ENCODE results near the gene RHEB.

Gene RHEB

GRCh38 chr7:151454305-151454704, 65.4 kb downstream of the RHEB start:
- H4K20me1 ChIP-seq (ENCODE audit: insufficient read depth, low read length): no peaks in the 10 kb centered on the region
- no peak for DNase-seq
- no peaks in the 10 kb centered on the region for H3K27me3 ChIP-seq (ENCODE audit: insufficient read depth, low read length, poor library complexity)
- TF ChIP-seq CTCF (IDR thresholded peaks at IDR 0.05; ENCODE audit: borderline replicate concordance, extremely low read depth, low read length, poor library complexity, severe bottlenecking): no peak
- no peak for TF ChIP-seq EZH2 (IDR thresholded peaks at IDR 0.05; ENCODE audit: borderline replicate concordance, low read depth, low read length, severe bottlenecking)
- H3K27ac ChIP-seq (ENCODE audit: low read length): no peak overlapping the region
- H2AFZ ChIP-seq (ENCODE audit: low read depth, low read length): no peak overlapping the region
- H3K4me3 ChIP-seq (ENCODE audit: low read depth in 1 of 2, low read length in 2 of 2): no peak overlapping the region
- no peaks in the 10 kb centered on the region for H3K36me3 ChIP-seq (ENCODE audit: insufficient read depth, low read length)
- no peaks in the 10 kb centered on the region for H3K9me3 ChIP-seq (ENCODE audit: insufficient read depth, low read length, severe bottlenecking)
- no peaks in the 10 kb centered on the region for H3K79me2 ChIP-seq (ENCODE audit: insufficient read depth, low read length)
- H3K4me1 ChIP-seq (ENCODE audit: insufficient read depth, low read length): no peaks in the 10 kb centered on the region
- H3K4me2 ChIP-seq (ENCODE audit: insufficient read depth, low read length): no peak overlapping the region
- no peak for ATAC-seq (ENCODE audit: insufficient read depth, low read depth)
- no peak overlapping the region for H3K9ac ChIP-seq (ENCODE audit: low read depth, low read length)

GRCh38 chr7:151453326-151453791, 66.3 kb downstream of the RHEB start:
- Histone ChIP-seq H3K9ac (ENCODE audit: low read depth, low read length) (no peak overlapping the region), H3K27ac (ENCODE audit: low read length) (no peak overlapping the region), H3K79me2 (ENCODE audit: insufficient read depth, low read length) (no peaks in the 10 kb centered on the region), H3K4me1 (ENCODE audit: insufficient read depth, low read length) (peaks cover 3% of the 10 kb centered on the region), H3K4me3 (ENCODE audit: low read depth in 1 of 2, low read length in 2 of 2) (no peak overlapping the region), H2AFZ (ENCODE audit: low read depth, low read length) (no peak overlapping the region), H3K27me3 (ENCODE audit: insufficient read depth, low read length, poor library complexity) (no peaks in the 10 kb centered on the region), H3K4me2 (ENCODE audit: insufficient read depth, low read length) (no peak overlapping the region), H4K20me1 (ENCODE audit: insufficient read depth, low read length) (no peaks in the 10 kb centered on the region), H3K36me3 (ENCODE audit: insufficient read depth, low read length) (no peaks in the 10 kb centered on the region), H3K9me3 (ENCODE audit: insufficient read depth, low read length, severe bottlenecking) (no peaks in the 10 kb centered on the region)
- TF ChIP-seq CTCF (IDR thresholded peaks at IDR 0.05; ENCODE audit: borderline replicate concordance, extremely low read depth, low read length, poor library complexity, severe bottlenecking): no peak
- no peak for TF ChIP-seq EZH2 (IDR thresholded peaks at IDR 0.05; ENCODE audit: borderline replicate concordance, low read depth, low read length, severe bottlenecking)
- ATAC-seq (ENCODE audit: insufficient read depth, low read depth) (no peak), DNase-seq (no peak)

GRCh38 chr7:151452680-151453325, 66.9 kb downstream of the RHEB start:
- no peaks in the 10 kb centered on the region for H3K79me2 ChIP-seq (ENCODE audit: insufficient read depth, low read length)

More at GRCh38 chr7:151452680-151453325, 66.9 kb downstream of the RHEB start:
- Histone ChIP-seq H3K4me2 (ENCODE audit: insufficient read depth, low read length) (no peak overlapping the region), H3K9me3 (ENCODE audit: insufficient read depth, low read length, severe bottlenecking) (no peaks in the 10 kb centered on the region), H3K4me1 (ENCODE audit: insufficient read depth, low read length) (peaks cover 7% of the 10 kb centered on the region), H3K27ac (ENCODE audit: low read length) (no peak overlapping the region), H3K27me3 (ENCODE audit: insufficient read depth, low read length, poor library complexity) (no peaks in the 10 kb centered on the region), H3K9ac (ENCODE audit: low read depth, low read length) (no peak overlapping the region), H3K36me3 (ENCODE audit: insufficient read depth, low read length) (no peaks in the 10 kb centered on the region), H3K4me3 (ENCODE audit: low read depth in 1 of 2, low read length in 2 of 2) (no peak overlapping the region), H2AFZ (ENCODE audit: low read depth, low read length) (no peak overlapping the region), H4K20me1 (ENCODE audit: insufficient read depth, low read length) (no peaks in the 10 kb centered on the region)
- DNase-seq: no peak
- no peak for ATAC-seq (ENCODE audit: insufficient read depth, low read depth)
- TF ChIP-seq EZH2 (IDR thresholded peaks at IDR 0.05; ENCODE audit: borderline replicate concordance, low read depth, low read length, severe bottlenecking) (no peak), CTCF (IDR thresholded peaks at IDR 0.05; ENCODE audit: borderline replicate concordance, extremely low read depth, low read length, poor library complexity, severe bottlenecking) (no peak)
